IPS-15b (cell line): Measurements from ENCODE around the gene GPATCH1.
"Not testable (repeated sequence)": the region's sequence is repeated elsewhere in the genome, so short reads cannot be mapped to it uniquely, and the experiment has no call there.

Experiments
- H3K27me3 ChIP-seq: one replicate; pipeline ENCODE4 v1.6.1; 2013; ENCODE audit warnings: low read length; ENCODE audit not compliant: control insufficient read depth, insufficient read depth
- H3K36me3 ChIP-seq: one replicate; pipeline ENCODE4 v1.6.1; 2013; ENCODE audit warnings: low read length; ENCODE audit not compliant: control insufficient read depth, insufficient read depth
- H3K4me1 ChIP-seq: one replicate; pipeline ENCODE4 v1.6.1; 2013; ENCODE audit warnings: mild to moderate bottlenecking, low read length; ENCODE audit not compliant: control insufficient read depth, insufficient read depth
- H3K4me3 ChIP-seq: one replicate; pipeline ENCODE4 v1.5.1; 2013; ENCODE audit warnings: low read depth, low read length
- H3K9ac ChIP-seq: one replicate; pipeline ENCODE4 v1.6.1; 2013; ENCODE audit warnings: low read depth, mild to moderate bottlenecking, low read length
- H3K9me3 ChIP-seq: one replicate; pipeline ENCODE4 v1.6.1; 2013; ENCODE audit warnings: mild to moderate bottlenecking, low read length; ENCODE audit not compliant: control insufficient read depth, insufficient read depth

Gene GPATCH1

DNA sequence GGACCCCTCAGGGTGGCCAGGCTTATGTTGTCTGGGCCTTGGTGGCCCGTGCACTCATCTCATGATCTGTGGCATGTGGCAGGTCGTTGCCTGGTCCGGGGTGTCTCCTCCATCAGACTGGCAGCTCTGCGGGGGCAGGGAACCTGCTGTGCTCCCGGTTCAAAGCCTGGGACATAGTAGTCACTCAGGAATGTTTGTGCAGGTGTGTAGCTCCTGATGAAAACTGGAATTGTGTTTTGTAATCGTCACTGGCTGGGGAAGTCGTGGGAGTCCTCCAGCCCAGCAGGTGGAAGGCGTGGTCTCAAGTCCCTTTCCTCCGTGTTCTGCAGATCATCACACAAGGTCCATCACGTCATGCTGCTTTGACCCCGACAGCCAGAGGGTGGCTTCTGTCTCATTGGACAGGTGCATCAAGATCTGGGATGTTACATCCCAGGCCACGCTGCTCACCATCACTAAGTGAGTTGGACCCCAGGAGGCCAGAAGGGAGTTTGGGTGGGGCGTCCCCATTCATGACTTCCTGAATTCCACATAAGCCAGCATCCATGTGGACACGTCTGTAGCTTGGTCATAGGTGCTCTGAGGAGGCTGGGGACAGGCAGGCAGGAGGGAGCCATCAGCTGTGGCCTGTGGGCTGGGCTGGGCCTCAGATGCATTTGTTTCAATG is 70.0 kb downstream of the GPATCH1 start:
- H3K4me3 ChIP-seq = no peak overlapping the region
- no peak overlapping the region for H3K9ac ChIP-seq
- H3K36me3 ChIP-seq = no peaks in the 10 kb centered on the region
- no peaks in the 10 kb centered on the region for H3K4me1 ChIP-seq
- no peaks in the 10 kb centered on the region for H3K27me3 ChIP-seq
- no peaks in the 10 kb centered on the region for H3K9me3 ChIP-seq

GRCh38 chr19:33152176-33152575 is 71.2 kb downstream of the GPATCH1 start:
- no peaks in the 10 kb centered on the region for H3K9me3 ChIP-seq
- H3K4me1 ChIP-seq = no peaks in the 10 kb centered on the region
- no peak overlapping the region for H3K4me3 ChIP-seq
- no peak overlapping the region for H3K9ac ChIP-seq
- no peaks in the 10 kb centered on the region for H3K27me3 ChIP-seq
- H3K36me3 ChIP-seq = no peaks in the 10 kb centered on the region

GRCh38 chr19:33152625-33153024 is 71.6 kb downstream of the GPATCH1 start:
- not testable (repeated sequence) for H3K9me3 ChIP-seq, H3K27me3 ChIP-seq, H3K36me3 ChIP-seq, H3K4me3 ChIP-seq, H3K9ac ChIP-seq, H3K4me1 ChIP-seq

DNA sequence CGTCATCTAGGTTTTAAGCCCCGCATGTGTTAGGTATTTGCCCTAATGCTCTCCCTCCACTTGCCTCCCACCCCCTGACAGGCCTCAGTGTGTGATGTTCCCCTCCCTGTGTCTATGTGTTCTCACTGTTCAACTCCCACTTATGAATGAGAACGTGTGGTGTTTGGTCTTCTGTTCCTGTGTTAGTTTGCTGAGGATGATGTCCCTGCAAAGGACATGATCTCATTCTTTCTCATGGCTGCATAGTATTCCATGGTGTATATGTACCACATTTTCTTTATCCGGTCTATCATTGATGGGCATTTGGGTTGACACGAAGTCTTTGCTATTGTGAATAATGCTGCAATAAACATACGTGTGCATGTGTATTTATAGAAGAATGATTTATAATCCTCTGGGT is 73.3 kb downstream of the GPATCH1 start:
- not testable (repeated sequence) for H3K4me3 ChIP-seq, H3K4me1 ChIP-seq, H3K9me3 ChIP-seq, H3K9ac ChIP-seq, H3K27me3 ChIP-seq, H3K36me3 ChIP-seq

- no peaks in the 10 kb centered on the region for H3K27me3 ChIP-seq
- no peaks in the 10 kb centered on the region for H3K9me3 ChIP-seq
- H3K4me1 ChIP-seq = no peaks in the 10 kb centered on the region
- H3K36me3 ChIP-seq = no peaks in the 10 kb centered on the region
- no peak overlapping the region for H3K9ac ChIP-seq
- H3K4me3 ChIP-seq = no peak overlapping the region
Observed at GRCh38 chr19:33156334-33156733, 75.4 kb downstream of the GPATCH1 start.

DNA sequence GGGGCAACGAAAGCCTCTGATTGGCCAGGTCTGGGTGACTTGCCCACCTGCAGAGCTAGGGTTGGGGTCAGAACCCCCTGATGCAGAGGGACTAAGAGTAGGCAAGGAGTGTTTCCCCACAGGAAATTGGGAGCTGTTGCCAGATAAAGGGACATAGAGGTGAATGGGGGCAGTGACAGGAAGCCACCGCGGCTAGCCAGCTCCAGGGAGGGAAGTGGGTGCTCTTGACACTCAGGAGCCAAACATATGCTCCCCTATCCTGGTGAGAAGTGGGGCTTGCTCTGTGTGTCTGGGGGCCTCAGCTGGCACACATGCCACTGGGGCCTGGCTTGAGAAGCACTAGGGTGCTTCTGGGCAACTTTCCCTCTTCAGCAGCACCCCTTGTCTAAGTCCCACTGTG is 76.9 kb downstream of the GPATCH1 start:
- no peak overlapping the region for H3K4me3 ChIP-seq
- no peaks in the 10 kb centered on the region for H3K36me3 ChIP-seq
- no peak overlapping the region for H3K9ac ChIP-seq
- no peaks in the 10 kb centered on the region for H3K27me3 ChIP-seq
- H3K9me3 ChIP-seq = no peaks in the 10 kb centered on the region
- no peaks in the 10 kb centered on the region for H3K4me1 ChIP-seq

DNA sequence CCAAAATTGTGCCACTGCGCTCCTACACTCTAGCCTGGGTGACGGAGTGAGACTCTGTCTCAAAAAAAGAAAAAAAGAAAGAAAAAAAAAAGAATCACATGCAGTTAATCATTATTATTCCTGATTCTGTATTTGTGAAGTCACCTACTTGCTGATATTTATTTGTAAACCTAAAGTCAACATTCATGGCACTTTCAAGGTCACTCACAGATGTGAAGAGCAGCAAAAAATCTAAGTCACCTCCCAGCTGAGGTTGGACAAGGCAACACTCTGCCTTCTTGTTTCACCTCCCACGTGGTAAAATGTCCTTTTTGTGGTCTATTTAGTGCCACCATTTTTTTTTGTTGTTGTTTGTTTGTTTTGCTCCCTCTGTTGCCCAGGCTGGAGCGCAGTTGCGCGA is 77.4 kb downstream of the GPATCH1 start:
- no peaks in the 10 kb centered on the region for H3K27me3 ChIP-seq
- no peaks in the 10 kb centered on the region for H3K9me3 ChIP-seq
- H3K9ac ChIP-seq = no peak overlapping the region
- no peaks in the 10 kb centered on the region for H3K36me3 ChIP-seq
- no peaks in the 10 kb centered on the region for H3K4me1 ChIP-seq
- no peak overlapping the region for H3K4me3 ChIP-seq

DNA sequence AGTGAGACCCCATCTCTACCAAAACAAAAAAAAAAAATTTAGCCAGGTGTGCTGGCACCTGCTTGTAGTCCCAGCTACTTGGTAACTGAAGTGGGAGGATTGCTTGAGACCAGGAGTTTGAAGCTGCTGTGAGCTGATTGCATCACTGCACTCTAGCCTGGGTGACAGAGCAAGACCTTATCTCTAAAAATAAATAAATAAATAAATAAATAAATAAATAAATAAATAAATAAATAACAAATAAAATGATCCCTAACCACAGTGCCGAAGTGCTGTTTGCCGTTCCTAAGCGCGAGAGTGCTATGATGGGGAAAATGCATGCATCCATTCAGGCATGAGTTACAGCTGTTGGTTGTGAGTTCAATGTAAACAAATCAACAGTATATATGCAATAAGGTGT is 78.2 kb downstream of the GPATCH1 start:
- Histone ChIP-seq H3K9ac (no peak overlapping the region), H3K4me1 (no peaks in the 10 kb centered on the region), H3K9me3 (no peaks in the 10 kb centered on the region), H3K4me3 (no peak overlapping the region), H3K27me3 (no peaks in the 10 kb centered on the region), H3K36me3 (no peaks in the 10 kb centered on the region)

DNA sequence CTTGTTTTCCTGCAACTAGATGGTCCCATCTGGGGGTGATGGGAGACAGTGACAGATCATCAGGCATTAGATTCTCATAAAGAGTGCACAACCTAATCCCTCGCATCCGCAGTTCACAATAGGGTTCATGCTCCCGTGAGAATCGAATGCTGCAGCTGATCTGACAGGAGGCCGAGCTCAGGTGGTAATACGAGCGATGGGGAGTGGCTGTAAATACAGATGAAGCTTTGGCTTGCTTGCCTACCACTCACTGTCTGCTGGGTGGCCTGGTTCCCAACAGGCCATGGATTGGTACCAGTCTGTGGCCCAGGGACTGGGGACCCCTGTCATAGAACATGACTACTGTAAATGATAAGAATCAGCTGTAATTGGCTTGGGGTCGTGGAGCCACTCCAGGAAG is 78.9 kb downstream of the GPATCH1 start:
- Histone ChIP-seq H3K4me1 (no peaks in the 10 kb centered on the region), H3K36me3 (no peaks in the 10 kb centered on the region), H3K9me3 (no peaks in the 10 kb centered on the region), H3K9ac (no peak overlapping the region), H3K27me3 (no peaks in the 10 kb centered on the region), H3K4me3 (no peak overlapping the region)

DNA sequence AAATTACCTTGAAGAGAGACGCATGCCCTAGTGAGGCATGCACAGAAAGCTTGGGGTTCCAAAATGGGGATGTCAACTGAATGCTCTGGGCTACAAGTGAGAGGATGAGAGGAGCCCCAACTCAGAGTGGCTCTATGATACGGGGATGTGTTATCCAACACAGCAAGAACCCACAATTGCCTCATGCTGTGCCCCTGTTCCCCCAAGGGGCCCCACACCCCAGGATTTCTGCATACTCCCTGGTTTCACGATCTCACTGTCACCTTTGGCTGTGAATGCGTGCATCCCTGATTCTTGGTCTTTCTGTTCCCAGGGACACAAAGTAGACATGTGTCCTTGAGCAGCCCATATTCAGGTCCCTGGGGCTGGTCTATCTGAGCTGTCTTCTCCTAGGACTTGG is 80.2 kb downstream of the GPATCH1 start:
- Histone ChIP-seq H3K4me3 (no peak overlapping the region), H3K4me1 (no peaks in the 10 kb centered on the region), H3K27me3 (no peaks in the 10 kb centered on the region), H3K9ac (no peak overlapping the region), H3K36me3 (no peaks in the 10 kb centered on the region), H3K9me3 (no peaks in the 10 kb centered on the region)

- no peaks in the 10 kb centered on the region for H3K27me3 ChIP-seq
- H3K4me3 ChIP-seq = no peak overlapping the region
- no peaks in the 10 kb centered on the region for H3K4me1 ChIP-seq
- H3K9me3 ChIP-seq = no peaks in the 10 kb centered on the region
- H3K9ac ChIP-seq = no peak overlapping the region
- H3K36me3 ChIP-seq = no peaks in the 10 kb centered on the region
Observed at GRCh38 chr19:33163481-33163880, 82.5 kb downstream of the GPATCH1 start.

DNA sequence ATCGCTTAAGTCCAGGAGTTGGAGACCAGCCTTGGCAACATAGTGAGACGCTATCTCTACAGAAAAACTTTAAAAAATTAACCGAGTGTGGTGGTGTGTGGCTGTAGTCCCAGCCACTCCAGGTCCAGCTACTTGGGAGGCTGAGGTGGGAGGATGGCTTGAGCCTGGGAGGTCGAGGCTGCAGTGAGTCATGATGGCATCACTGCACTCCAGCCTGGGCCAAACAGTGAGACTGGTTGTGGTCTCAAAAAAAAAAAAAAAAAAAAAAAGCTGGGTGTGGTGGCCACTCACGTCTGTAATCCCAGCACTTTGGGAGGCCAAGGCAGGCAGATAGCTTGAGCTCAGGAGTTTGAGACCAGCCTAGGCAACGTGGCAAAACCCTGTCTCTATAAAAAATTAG is 85.1 kb downstream of the GPATCH1 start:
- H3K4me1 ChIP-seq, H3K36me3 ChIP-seq, H3K27me3 ChIP-seq, H3K9ac ChIP-seq, H3K9me3 ChIP-seq, H3K4me3 ChIP-seq: not testable (repeated sequence)
